A549 (cell line): ENCODE measurements around the gene IPPK.

Experiments
- ESRRA ChIP-seq: fragments of 150-350 bp; IDR thresholded peaks from 2 replicates; pipeline ENCODE4 v1.6.1; 2014; ENCODE audit warnings: mild to moderate bottlenecking, low read length, borderline replicate concordance
- HOXB13 ChIP-seq: fragments of 250-450 bp; sonication (Bioruptor Pico); IDR thresholded peaks from 2 replicates; pipeline ENCODE4 v1.5.0; 2020; ENCODE audit warnings: low read depth, mild to moderate bottlenecking, moderate library complexity
- MAZ ChIP-seq: fragments of 150-350 bp; IDR thresholded peaks from 2 replicates; pipeline ENCODE4 v1.6.1; 2014; ENCODE audit warnings: antibody characterized with exemption, low read depth, low read length, borderline replicate concordance
- POLR2A ChIP-seq: IDR thresholded peaks from 2 replicates; pipeline ENCODE4 v1.6.1; 2012; ENCODE audit warnings: mild to moderate bottlenecking, low read length
- POLR2AphosphoS2 ChIP-seq: conservative IDR thresholded peaks from 2 replicates; pipeline ENCODE4 v1.6.1; 2012; ENCODE audit warnings: low read length, improper control_type of control experiment, inconsistent platforms
- RAD21 ChIP-seq, 2 experiments: fragments of >200 bp in 1 of 2; sonication (Bioruptor Twin) in 1 of 2; formaldehyde crosslinking in 1 of 2; IDR thresholded peaks in 1 of 2; conservative IDR thresholded peaks in 1 of 2; 2 replicates in 1 of 2; 3 replicates in 1 of 2; pipeline ENCODE4 v1.6.1; 2012 to 2018; ENCODE audit warnings: inconsistent platforms in 1 of 2
- RCOR1 ChIP-seq: fragments of 150-350 bp; IDR thresholded peaks from 2 replicates; pipeline ENCODE4 v1.6.1; 2014; ENCODE audit warnings: antibody characterized with exemption, low read length, low read depth
- RFX5 ChIP-seq: fragments of 450-650 bp; IDR thresholded peaks from 2 replicates; pipeline ENCODE4 v1.7.1; 2014; ENCODE audit warnings: antibody characterized with exemption, mild to moderate bottlenecking, moderate library complexity
- SMC3 ChIP-seq: fragments of >200 bp; sonication (Bioruptor Twin); formaldehyde crosslinking; IDR thresholded peaks from 3 replicates; pipeline ENCODE4 v1.6.1; 2018; ENCODE audit warnings: inconsistent platforms
- ZFP36 ChIP-seq: fragments of 450-650 bp; IDR thresholded peaks from 2 replicates; pipeline ENCODE4 v1.6.1; 2014; ENCODE audit warnings: borderline replicate concordance; ENCODE audit not compliant: partially characterized antibody
- TF ChIP-seq, protein P1 (sequence below): fragments of >200 bp; sonication (Bioruptor Twin); formaldehyde crosslinking; IDR thresholded peaks from 3 replicates; pipeline ENCODE4 v1.5.1; 2016

- TF ChIP-seq, protein P1, sequence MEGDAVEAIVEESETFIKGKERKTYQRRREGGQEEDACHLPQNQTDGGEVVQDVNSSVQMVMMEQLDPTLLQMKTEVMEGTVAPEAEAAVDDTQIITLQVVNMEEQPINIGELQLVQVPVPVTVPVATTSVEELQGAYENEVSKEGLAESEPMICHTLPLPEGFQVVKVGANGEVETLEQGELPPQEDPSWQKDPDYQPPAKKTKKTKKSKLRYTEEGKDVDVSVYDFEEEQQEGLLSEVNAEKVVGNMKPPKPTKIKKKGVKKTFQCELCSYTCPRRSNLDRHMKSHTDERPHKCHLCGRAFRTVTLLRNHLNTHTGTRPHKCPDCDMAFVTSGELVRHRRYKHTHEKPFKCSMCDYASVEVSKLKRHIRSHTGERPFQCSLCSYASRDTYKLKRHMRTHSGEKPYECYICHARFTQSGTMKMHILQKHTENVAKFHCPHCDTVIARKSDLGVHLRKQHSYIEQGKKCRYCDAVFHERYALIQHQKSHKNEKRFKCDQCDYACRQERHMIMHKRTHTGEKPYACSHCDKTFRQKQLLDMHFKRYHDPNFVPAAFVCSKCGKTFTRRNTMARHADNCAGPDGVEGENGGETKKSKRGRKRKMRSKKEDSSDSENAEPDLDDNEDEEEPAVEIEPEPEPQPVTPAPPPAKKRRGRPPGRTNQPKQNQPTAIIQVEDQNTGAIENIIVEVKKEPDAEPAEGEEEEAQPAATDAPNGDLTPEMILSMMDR = no peak
- TF ChIP-seq POLR2A (no peak), POLR2AphosphoS2 (no peak), SMC3 (no peak), MAZ (no peak), RFX5 (no peak), ESRRA (no peak), RCOR1 (no peak), ZFP36 (no peak), HOXB13 (CRISPR knock-in tag) (no peak), RAD21 (conservative IDR thresholded peaks at IDR 0.05 in 1 of 2, IDR thresholded peaks at IDR 0.05 in 1 of 2) (no peak)
Observed at GRCh38 chr9:92637886-92638620, 31.9 kb downstream of the IPPK start.
